ENCODE measurements around the gene CLHC1.
"Not testable (repeated sequence)": the region's sequence is repeated elsewhere in the genome, so short reads cannot be mapped to it uniquely, and the experiment has no call there.

The CLHC1 gene

DNA sequence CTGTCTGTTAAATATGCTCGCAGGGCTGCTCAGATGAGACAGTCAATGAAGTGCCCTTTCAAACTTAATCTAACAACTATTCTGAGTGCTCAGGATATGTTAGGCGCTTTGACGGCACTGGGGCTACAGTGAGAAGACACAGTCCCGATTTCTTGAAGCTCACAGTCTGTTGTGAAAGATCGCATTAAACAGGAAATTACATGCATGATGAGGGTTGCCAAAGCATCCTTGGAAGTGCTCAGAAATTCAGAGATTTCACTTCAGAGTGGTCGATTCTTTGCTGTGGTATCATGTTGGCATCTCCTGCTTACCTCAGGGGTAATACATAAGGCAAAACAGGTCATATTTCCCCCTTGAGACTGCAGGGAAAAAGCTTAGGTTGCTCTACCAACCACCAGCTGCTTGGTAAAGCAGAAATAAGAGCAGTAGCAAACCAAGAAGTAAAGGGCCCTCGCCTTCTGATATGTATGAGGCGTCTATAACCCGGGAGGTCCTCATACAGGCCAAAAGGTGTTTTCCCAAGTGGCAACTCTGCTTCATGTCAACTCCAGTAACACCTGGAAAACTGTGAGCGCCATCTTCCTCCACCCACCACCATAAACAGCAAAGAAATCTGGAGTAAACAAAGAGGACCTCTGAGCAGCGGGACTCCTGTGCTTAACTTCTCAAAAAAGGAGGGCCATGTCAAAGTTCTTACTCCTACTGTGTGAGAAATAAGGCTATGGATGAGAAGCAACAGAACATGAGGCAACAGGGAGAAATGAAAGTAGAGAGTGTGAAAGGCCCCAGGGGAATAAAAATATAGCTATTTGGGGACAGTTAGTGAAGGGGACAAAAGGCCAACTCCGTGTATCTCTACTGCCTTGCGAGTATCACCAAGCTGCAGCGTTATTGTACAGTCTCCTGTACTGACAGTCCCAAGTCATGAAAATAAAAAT lies 79.3 kb downstream of the CLHC1 start:
- DNase-seq, result no peak

DNA sequence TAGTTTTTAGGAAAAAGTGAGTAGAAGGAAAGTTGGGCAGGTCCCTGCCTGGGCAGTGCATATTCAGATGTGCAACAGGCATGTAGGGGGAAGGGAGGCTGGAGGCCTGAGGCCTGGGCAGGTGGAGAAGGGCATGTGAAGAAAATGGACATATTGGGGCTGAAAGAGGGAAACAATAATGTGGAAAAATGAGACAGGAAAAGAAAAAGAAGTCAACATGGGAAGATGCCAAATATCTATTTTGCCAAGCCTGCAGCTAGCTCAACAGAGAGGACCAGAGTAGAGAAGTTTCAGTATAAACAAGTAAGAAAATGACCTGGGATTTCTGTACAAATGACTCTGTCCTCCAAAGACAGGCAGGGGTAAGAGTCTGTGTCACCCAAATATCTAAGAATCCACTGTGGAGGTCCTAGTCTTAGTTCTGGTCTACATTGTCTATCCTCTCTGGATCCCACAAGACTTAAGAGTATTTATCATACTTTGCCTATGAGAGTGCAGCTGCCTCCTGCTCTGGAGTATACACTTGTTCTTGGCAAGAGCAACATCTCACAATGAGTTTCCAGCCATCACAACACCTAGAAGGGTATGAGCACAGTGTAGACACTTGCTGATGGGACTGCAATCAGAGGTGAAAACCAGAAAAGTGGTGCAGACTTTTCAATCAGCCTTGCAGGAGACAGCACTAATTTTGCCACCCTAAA lies 80.2 kb downstream of the CLHC1 start:
- DNase-seq, result no peak

DNA sequence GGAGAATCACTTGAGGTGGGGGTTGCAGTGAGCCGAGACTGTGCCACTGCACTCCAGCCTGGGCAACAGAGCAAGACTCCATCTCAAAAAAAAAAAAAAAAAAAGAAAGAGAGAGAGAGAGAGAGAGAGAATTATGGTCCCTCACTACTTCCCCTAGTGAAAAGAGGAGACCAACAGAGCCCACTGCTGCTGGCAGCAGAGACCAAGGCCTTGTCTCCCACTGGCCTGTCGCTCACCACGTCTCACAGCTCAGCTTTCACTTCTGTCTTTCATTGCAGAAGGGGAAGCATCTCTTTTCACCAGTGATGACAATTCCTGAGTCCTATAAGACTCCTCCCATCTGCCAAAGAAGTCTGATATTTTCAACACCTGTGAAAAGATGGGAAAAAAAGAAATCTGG lies 81.3 kb downstream of the CLHC1 start:
- no peak for DNase-seq

DNA sequence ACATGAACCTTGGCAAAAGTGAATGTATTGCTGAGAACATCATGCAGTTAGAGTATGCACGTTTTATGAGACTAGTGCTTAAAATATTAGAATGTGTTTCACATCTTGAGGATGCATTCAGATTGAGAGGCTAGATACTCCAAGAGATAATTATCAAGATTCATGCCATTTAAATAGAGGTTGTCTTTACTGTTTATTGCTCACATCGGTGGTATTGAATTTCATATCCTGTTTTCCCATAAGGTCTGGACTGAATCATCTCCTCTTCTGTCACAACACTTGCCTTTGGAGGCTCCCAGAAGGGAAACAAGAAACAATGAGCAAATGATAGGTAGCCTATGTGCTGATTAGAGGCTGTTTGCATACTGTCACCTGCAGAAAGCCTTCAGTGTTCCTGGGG lies 83.8 kb downstream of the CLHC1 start:
- no peak for DNase-seq

DNA sequence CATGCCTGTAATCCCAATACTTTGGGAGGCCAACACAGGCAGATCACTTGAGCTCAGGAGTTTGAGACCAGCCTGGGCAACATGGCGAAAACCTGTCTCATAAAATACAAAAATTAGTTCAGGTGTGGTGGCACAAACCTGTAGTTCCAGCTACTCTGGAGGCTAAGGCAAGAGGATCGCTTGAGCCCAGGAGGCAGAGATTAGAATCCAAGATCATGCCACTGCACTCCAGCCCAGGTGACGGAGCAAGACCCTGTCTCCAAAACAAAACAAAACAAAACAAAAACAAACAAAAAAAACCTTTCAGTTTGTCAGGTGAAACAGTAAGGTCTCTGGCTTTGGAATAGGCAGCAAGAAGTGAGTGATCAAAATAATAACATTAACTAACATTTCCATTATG lies 84.6 kb downstream of the CLHC1 start:
- DNase-seq, result no peak

DNA sequence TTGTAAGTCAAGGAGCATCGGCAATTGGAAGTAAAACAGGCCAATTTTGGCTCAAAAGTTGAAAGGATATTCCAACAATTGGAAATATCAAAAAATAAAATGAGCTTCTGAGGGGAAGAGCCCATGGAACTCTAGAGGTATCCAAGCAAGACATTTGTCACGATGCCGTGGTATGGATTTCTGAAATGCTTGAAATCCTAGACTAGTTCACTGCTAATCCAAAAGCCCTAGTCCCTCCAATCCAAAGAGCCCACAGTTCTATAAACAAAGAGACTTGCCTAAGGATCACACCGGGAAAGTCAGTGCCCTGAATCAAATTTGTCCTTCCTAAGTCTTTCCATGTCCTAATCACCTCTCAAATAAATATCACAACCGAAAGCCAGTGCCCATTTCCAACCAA lies 85.1 kb downstream of the CLHC1 start:
- DNase-seq, result no peak

DNA sequence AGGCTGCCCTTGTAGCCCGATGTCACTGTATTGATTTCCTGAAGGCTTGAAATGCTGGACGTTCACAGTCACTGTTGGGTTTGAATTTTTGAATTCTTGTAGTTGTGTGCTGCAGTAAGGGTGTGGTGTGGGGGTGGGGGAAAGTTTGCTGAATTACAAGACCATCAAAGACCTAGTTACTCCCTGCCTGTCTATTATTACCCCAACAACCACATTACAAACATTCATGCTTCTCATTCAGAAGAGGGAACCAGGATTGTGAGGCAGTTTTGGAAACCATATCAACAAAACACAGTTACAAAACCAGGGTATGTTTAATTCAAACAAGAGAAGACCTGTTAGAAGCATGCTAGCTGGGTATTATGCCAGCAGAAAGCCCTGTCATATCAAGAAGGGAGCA lies 85.8 kb downstream of the CLHC1 start:
- DNase-seq, result no peak

DNA sequence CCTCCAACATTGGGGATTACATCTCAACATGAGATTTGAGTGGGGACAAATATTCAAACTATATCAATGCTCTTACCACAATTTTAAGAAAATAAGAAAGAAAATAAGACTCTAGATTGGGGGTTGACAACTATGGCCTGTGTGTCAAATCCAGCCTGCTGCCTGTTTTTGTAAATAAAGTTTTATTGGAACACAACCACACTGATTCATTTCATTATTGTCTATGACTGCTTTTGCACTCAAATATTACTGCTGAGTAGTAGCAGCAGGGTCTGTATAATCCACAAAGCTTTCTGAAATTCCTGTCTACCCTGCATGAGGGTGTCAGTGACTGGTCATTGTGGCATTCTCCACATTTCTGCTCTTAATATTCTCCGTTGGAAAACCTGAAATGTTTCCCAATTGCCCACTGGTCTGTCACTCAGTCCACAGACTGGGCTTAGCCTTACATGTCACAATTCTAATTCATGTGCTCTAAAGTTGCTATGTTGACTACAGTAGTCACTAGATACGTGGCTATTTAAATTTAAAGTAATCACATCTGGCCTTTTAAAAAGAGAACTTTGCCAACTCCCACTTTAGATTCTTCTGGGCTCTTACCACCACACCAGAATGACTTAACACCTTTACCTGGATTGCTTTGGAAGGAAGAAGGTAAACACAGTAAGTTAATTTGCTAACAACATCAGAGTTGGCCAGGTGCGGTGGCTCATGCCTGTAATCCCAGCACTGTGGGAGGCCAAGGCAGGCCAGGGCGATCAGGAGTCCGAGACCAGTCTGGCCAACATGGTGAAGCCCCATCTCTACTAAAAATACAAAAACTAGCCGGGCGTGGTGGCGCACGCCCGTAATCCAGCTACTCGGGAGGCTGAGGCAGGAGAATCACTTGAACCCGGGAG lies 86.9 kb downstream of the CLHC1 start:
- no peak for DNase-seq

DNA sequence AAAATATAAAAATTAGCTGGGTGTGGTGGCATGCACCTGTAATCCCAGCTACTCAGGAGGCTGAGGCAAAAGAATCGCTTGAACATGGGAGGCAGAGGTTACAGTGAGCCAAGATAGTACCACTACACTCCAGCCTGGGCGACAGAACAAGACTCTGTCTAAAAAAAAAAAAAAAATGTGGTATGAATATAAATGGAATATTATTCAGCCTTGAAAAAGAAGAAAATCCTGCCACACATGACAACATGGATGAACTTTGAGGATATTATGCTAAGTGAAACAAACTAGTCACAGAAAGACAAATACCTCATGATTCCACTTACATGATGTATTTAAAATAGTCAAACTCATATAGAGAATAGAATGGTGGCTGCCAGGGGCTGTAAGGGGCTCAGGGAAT lies 88.4 kb downstream of the CLHC1 start:
- not testable (repeated sequence) for DNase-seq

DNA sequence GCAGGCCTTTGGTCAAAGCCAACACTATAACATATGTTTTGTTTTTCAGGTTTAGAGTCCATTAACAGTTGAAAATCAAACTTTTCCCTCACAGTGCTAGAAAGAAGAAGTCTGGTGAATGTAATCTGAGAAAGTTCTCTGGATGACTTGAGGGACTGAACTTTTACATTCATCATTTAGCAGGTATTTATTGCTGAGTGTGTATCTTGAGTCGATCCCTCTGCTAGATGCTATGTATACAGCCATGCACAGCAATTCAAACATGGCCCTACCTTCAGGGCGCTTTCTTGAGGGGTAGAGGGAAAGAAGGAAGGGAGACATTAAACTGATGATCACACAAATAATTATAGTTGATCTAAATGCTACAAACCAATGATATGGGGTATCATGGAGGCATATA lies 89.6 kb downstream of the CLHC1 start:
- DNase-seq, result no peak

DNA sequence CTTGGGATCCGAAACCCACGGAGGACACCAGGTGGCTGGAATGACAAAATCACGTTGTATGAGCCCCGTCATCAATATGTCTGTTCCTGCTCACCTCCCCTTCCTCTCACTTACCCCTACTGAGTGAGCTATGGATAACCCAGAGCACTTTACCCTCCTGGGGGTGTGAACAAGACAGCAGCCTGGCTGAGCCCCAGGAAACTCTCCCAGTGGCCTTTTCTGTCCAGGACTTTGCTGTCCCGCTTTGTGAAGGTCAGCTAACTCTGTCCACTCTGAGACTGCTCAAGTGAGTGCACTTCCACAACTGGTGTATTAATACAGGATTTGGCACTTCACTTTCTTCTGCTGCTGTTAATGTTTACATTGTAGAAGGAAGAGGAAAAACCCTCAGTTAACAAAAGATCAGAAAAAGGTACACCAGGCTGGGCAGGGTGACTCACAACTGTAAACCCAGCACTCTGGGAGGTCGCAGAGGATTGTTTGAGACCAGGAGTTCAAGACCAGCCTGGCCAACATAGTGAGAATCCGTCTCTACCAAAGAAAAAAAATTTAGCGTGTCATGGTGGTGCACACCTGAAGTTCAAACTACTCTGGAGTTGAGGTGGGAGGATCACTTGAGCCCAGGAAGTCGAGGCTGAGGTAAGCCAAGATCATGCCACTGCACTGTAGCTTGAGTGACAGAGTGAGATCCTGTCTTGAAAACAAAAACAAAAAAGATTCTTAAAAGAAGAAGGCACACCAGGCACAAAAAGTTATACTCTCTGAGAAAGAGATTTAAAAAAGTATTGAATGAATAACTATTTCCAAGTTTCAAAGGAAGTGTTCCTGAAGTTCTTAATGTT lies 90.3 kb downstream of the CLHC1 start:
- DNase-seq, result no peak

DNA sequence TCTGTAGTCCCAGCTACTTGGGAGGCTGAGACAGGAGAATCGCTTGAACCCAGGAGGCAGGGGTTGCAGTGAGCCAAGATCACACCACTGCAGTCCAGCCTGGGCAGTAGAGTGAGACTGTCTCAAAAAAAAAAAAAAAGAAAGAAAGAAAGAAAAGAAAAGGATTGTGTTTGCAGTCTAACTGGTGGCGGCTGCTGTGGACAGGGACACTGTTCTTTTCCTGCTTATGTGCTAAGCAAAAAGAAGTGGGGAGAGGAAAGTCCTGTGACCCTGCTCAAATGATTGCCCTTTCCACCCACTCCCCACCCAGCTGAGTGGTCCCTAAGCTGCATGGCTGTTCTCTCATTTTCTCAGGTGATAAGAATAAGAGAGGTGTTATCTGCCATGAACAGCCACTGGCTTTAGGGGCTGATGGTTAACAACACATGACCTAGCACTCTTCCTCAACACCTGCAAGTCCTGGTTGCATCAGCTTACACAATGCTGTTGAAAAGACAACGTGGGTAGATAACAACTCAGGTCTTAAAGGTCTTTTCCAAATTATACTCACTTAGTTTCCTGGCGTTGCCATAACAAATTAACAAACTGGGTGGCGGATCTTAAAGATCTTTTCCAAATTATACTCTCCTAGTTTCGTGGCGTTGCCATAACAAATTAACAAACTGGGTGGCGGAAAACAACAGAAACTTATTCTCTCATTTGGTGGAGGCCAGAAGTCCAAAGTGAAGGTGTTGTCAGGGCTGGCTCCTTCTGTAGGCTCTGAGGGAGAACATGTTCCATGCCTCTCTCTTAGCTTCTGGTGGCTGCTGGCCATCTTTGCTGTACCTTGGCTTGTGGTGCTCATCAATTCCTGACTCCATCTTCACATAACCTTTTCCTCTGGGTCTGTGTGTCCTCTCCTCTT lies 91.5 kb downstream of the CLHC1 start:
- DNase-seq, result no peak

DNA sequence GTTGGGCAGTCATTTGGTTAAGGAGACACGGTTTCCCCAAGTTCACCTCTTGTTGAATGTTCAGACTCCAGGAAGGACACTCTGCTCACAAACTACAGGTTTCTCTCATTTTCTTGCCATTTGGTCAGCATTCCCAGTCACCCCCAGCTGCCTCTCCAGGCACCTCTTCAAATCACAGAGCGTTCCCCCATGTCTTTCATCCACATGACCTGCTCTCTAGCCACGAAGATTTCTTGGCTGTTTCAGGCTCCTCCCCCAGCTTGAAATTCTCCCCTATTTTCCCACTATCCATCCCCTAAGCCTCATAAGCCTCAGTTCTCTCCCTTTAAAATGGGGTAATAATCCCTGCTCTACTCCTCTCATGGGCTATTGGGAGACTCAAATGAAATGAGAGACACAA lies 92.8 kb downstream of the CLHC1 start:
- no peak for DNase-seq

DNA sequence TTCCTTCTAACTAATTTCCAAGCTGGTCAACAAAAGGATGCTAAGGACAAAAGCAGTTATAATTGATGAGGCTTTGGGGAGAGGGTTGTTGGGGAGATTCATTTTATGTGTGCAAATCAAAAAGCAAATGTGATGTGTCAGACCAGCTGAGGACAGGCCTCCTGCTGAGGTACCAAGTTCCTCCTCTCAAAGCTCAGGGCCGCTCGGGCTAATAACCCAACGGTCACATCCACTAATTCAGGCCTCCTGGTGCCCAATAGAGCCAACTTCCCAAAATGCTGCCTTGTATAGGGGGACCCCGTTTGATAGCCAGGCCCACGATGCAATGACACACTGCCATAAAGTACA lies 93.2 kb downstream of the CLHC1 start:
- DNase-seq, result no peak

DNA sequence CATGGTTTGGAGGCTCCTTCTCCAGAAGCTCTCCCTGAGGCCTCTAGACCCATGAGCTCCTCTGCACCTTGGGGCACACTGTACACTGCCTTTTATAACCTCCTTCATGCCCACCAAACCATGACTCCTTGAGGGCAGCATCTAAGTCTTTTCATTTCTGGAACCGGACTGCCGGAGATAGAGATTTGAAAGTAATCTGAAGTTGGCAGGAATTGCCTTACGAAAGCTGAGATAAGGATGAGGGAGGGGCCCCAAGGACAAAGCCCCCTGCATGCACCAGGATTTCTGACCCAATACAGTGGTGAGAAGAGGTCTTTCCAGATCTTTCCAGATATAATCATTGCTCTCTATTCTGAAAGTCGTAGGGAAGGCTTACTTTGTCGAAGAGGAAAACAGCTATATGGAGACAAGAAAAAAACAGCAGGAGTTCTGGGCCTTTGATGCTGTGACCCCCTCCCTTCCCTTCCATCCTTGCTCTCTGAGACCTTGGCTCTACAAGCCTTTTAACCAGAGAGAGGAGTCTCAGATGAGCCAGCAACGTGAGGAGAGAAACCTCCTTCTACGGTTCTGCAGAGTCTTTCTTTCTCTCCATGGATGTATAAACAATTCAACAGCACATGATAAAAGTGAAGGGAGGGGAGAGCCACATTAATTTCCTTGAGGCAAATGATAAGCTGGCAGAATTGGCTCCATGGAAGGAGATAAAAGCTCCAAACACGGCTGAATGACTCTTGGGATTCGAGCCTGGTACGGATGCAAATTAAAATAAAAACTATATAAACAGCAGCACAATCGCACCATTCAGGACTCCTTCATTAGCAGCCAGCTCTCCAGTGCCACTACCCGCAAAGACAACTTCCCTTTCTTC lies 93.8 kb downstream of the CLHC1 start:
- DNase-seq, result no peak

DNA sequence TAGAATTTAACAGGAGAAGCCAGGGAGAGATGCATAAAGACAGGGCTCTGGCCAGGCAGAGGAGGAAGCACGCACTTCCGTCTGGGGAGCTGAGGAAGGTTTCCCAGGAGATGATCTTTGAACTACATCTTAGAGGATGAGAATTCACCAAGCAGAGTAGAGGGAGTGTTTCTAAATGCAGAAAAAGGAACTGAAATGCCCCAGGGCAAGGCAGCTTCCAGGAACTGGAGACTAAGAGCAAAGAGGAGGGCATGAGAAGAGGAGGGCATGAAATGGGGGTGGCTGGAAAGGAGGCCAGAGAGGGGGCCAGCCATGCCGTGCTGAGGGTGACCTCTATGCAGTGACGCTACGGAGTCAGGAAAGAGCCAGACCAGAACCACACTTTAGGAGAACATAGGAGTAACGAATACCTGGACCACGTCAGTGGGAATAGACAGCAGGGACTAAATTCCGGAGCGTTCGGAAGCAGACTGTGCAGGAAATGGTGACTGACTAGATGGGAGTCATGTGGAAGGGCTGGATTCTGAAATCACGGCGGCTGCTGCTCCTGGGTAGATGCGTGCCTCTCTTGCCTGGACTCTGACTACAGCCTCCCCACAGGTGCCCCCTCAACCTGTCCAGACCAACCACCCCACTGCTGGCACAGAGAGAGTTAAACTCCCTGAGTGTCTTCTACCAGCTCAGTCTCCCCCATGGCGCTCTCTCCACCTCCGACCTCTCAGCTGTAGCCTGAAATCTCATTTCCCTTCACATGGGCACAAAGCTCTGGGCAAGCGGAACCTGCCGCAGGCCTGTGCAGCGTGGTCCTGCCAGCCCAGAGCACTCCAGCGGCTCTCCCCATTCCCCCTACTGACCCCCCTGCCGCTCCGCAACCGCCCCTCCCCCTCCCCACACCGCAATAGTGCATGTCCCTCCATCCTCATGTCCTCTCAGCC lies 94.8 kb downstream of the CLHC1 start:
- no peak for DNase-seq

DNA sequence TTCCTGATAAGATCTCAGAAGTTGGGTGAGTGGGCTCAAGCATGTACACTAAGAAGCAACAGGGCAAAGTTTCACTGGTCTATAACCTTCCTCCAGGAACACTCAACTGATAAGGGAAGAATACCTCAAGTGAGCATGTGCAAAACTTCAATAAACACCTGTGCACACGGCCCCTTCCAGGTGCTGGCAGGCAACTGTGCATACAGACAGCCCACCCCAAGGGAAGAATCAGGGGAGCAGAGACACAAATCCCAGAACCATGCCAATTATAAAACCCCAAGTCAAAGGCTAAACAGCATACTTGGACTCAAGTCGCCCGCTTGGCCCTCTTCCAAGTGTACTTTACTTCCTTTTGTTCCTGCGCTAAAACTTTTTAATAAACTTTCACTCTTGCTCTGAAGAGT lies 96.0 kb downstream of the CLHC1 start:
- no peak for DNase-seq

DNA sequence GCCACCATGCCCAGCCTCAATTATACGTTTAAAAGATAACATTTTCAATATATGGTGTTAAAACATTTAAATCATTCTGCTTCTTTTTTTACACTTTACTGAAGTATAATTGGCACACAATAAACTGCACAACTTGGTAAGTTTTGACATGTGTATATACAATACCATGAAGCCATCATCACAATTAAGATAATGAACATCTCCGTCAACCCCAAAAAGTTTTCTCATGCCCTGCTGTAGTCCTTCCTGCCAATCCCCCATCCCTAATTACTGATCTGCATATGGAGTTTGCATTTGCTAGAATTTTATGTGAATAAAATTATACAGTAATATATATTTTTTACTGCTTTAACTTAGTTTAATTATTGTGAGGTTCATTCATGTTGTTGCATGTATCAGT lies 96.6 kb downstream of the CLHC1 start:
- no peak for DNase-seq

DNA sequence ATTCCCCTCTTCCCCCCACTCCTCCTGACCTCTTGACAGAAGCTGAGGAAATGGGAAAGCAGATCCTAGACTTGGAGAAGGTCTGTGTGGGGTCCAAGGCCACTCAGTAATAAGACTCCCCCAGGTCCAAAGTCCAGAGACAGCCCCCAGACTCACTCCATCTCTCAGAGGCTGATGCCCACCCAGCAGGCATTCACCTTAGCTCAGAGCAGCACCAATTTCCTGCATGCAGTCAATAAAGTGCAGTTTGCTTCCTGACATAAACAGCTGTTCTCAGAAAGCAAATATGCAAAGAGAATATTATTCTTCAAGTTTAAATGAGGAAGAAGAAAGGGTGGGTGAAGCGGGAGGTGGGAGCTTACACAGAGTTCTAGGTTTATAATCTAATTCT lies 97.8 kb downstream of the CLHC1 start:
- no peak for DNase-seq
